ENCODE results near the gene TRPM2. TPM values are rescaled to one million over a fixed set of nuclear protein-coding genes. Genes with fewer than 3 reads are reported as not detected.
"Not testable (repeated sequence)": the region's sequence is repeated elsewhere in the genome, so short reads cannot be mapped to it uniquely, and the experiment has no call there.

Gene TRPM2
- total RNA-seq, 1 donor from 2014 or later, result 1.2 TPM

DNA sequence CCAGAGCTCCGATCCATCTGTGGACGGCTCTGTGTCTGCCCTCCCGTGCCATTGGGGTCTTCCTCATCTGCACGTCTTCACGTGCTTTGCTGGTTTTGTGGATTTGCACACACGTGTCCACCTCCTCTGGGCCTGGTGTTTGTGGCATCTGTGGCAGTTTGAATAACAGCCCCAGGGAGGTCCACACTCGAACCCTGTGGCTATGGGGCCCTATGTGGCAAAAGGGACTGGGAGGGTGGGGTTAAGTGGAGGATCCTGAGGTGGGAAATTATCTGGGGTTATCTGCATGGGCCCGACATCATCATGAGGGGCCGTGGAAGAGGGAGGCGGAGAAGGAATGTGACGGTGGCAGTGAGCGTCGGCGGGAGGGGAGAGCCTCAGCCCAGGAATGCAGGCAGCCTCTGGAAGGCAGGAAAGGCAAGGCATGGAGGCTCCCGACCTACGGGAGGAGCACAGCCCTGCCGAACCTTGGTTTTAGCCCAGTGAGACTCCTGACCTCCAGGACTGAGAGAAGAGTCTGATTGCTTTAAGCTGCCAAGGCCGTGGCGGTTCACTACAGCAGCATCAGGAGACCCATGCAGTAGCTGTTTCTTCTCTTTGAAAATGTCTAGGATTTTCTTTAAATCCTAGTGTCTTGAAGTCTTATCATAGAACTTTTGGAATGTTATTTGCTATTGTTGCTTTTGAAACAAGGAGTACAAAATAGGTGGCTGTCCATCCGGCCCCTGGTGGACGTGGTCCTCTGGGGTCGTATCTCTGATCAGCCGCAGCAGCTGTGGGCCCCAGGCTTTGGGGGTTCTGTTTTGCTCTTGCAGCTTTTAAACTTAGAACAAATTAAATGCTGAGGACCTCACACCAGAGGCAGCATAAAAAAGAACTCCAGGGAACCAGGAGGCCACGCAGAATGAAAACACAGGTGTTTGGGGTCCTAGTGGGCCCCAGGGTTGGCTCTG lies 61.9 kb downstream of the TRPM2 start:
- DNase-seq, result no peak

DNA sequence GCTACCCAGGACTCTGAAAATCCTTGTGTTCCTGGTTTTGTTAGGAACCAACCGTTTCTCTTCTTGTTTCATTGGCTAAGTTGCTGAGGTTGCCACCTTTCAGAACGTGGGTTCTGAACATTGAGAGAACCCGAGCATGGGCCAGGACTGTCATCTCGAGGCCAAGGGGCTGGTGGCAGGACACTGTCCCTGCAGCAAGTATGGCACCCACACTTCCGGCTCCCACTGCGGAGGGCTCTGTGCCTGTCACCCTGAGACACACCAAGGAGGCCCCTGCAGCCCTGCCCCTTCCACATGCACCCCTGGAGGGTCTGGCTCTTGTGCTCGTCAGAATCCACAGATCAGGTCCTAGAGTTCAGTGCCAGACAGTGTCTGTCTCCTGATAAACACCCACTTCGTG lies 62.8 kb downstream of the TRPM2 start:
- no peak for DNase-seq

DNA sequence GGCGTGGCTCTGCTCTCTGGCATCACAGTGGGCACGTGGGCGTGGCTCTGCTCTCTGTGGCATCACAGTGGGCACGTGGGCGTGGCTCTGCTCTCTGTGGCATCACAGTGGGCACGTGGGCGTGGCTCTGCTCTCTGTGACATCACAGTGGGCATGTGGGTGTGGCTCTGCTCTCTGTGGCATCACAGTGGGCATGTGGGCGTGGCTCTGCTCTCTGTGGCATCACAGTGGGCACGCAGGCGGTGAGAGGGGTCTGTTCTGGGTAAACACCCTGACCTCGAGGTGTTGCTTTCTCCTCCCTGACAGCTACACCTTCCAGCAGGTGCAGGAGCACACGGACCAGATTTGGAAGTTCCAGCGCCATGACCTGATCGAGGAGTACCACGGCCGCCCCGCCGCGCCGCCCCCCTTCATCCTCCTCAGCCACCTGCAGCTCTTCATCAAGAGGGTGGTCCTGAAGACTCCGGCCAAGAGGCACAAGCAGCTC lies 64.2 kb downstream of the TRPM2 start:
- DNase-seq, result not testable (repeated sequence)

DNA sequence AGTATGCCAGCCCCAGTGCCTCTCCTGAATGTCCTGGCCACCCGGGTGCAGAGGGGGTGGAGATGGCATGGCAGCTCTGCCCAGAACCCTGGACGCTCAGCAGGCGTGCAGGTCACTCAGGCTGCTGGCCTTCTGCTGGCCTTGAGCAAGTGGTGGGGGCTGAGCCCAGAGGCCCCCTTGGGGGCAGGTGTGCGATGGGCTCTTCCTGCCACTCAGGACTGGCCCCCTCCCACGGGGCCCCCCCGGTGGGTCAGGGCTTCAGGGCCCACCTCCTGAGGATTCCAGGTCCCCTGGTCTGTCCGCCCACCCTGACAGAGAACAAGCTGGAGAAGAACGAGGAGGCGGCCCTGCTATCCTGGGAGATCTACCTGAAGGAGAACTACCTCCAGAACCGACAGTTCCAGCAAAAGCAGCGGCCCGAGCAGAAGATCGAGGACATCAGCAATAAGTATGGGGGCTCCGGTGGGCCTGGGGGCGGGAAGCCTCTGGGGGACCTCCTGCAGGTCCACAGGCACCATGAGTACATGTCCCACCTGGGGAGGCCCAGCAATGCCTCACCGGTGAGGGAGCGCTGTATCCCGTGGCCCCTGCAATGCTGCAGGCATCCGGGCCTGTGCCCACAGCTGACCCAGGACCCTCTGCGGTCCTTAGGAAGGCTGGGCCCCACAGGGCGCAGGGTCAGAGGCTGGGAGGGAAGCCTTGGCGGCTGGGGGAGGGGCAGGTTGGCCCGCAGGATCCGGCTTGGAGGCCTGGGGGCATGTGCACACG lies 64.9 kb downstream of the TRPM2 start:
- no peak for DNase-seq

DNA sequence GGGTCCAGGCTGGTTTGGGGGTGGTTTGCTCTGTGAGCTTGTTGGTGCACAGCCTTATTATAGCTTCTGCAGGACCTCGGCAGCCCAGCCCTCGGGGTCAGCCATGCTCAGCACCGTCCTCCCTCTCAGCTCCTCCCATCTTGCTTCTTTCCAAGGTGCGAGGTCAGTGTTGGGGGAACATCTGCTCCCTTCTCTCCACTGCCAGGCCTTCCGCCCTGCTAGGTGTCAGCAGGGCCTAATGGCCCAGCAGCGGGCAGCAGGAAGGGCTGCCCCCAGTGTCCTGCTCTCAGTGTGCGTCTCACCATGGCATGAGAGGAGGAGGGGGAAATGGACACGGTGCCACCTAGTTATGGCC lies 65.4 kb downstream of the TRPM2 start:
- DNase-seq, result no peak

DNA sequence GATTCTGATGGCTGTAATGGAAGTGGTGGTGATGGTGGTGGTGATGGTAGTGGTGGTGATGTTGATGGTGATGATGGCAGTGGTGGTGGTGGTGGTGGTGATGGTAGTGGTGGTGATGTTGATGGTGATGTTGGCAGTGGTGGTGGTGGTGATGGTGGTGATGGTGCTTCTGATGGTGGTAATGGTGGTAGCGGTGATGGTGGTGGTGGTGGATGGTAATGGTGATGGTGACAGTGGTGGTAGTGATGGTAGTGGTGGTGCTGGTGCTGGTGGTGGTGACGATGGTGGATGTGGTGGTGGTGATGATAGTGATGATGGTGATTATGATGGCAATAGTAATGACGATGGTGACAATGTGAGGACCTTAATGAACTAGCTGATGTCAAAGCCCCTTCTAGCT lies 66.3 kb downstream of the TRPM2 start:
- no peak for DNase-seq

DNA sequence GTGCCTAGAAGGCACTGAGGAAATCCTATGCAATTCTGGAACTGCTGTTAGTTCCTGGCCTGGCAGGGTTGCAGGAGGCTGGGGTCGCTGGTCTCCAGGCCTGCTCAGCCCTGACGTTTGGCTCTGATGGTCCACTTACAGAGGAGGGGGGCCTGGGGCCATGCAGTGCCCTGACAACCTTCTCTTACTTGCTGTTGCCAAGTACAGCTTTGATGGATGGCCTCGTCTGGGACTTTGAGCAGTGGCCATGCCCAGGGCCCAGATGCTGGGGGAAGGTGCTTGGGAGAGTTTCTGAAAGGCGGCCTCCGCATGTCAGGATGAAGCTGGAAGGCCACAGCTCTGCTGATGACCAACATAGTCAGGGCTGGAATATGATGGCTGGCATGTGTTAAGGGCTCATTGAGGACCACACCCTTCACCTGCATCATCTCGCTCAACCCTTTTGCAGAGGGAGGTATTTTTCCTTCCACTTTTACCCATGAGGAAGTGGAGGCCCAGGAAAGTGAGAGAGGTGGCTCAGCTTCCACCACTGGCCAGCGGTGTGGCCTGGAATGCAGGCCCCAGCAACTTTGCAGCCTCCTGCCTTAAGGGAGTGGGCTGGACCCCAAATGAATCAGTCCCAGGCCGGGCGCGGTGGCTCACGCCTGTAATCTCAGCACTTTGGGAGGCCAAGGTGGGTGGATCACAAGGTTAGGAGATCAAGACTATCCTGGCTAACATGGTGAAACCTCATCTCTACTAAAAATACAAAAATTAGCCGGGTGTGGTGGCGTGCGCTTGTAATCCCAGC lies 67.2 kb downstream of the TRPM2 start:
- no peak for DNase-seq

DNA sequence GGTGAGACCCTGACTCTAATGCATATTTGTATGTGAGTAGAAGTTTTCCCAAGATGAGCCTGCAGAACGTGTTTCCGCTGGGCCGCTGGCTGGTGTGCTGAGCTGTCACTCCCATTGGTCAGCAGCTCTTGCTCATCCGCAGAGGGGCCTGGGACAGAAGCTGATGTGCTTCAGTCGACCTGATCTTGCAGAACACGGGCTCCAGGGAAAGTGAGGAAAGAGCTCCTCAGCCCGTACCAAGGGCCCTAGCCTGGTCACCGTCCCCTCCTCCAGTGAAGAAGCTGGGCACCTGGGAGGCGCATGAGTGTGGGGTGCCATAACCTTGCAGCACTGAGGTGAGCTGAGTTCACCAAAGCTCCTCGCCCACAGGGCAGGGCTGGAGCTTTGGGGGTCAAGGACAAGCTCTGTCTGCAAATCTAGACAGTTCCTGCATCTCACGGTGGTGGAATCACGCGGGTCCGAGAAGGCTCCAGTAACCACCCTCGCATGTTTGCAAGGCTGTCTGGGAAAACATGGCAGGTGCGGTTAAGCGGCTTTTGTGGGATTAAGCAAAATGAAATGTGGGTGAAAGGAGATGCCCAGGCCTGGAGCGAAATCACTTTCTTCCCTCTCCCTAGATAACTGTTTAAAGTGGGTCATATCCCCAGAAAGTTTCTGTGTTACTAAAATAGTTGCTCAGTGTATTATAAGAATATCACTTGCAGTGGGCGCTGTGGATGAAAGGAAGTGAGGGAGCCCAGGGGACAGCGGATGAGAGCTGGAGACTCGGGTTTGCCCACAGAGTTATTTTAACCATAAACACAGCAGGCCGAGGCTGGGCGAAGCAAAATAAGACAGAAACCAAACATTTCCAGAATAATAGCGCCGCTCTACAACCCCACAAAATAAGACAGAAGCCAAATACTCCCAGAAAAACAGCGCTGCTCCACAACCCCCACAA lies 68.8 kb downstream of the TRPM2 start:
- peak; percentile 15 for DNase-seq

DNA sequence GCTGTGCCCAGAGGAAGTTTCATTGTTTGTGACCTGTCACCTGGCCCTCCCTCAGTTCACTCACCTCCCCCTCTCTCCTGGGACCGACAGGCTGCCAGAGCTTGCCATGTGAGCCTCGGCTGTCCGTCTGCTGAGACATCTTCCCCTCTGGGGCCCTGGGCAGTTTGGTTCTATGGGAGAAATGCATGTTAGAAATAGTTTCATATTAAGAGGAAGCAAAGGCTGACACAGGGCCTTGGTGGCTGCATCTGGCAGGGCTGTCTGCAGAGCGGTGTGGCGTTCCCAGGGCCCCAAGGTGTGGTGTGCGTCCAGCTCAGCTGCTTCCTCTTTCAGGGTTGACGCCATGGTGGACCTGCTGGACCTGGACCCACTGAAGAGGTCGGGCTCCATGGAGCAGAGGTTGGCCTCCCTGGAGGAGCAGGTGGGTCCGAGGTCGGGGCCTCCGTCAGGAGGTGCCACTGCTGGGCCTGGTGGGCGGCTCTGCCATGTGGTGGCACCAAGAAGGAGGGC lies 69.9 kb downstream of the TRPM2 start:
- no peak for DNase-seq

DNA sequence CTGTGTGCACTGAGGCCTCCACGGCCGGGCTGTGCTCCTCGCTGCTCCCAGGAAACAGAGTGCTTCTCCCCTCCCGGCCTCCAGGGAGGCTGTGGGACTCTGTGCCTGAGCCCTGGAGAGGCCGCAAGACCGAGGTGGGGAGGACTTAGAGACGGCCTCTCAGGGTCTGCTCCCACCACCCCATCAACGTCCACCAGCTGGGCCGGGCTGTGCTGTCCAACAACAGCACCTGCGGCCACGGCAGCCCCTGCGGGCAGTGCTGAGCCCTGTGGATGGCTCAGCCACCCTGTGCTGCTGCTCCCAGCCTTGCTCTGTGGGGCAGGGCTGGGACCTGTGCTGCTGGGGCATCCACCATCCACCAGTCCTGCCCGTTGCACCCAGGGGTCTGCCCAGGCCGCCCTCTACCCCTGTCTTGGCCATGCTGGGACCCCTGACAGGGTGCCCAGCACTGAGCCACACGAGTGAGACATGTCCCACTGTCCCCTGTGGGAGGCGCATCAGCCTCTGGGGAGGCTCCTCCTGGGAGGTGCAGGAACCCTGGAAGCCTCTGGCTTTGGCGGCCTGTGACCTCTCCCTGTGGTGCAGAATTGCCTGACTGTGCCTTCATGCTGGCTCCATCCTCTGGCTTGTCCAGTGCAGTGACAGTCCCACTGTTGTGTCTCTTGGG lies 70.7 kb downstream of the TRPM2 start:
- no peak for DNase-seq

DNA sequence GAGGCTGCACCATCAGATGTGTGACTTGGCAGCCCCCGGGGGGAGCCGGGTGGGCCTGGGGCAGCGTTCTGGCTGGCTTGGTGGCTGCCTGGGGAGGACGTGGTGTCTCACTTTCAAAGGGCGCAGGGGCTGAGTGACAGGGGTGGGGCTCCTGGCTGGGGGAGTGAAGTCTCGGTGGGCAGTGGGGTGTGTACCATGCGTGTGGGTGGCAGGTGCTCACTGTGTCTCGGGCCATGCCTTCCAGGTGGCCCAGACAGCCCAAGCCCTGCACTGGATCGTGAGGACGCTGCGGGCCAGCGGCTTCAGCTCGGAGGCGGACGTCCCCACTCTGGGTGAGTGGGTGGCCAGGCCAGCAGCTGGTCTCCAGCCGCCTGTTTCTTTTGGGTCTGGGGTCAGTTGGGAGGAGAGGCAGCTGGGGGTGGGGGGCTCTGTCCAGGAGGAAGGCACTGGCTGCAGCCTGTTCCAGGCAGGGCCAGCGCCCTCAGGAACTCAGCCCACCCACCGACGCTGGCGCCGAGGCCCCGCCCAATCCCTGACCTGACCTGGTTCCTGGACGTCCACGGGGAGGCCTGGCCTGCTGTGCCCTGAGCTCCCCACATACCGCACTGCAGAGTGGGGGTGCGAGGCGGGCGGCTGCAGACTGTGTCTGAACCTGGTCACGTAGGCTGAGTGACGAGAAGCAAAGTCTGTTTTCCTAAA lies 71.3 kb downstream of the TRPM2 start:
- no peak for DNase-seq

DNA sequence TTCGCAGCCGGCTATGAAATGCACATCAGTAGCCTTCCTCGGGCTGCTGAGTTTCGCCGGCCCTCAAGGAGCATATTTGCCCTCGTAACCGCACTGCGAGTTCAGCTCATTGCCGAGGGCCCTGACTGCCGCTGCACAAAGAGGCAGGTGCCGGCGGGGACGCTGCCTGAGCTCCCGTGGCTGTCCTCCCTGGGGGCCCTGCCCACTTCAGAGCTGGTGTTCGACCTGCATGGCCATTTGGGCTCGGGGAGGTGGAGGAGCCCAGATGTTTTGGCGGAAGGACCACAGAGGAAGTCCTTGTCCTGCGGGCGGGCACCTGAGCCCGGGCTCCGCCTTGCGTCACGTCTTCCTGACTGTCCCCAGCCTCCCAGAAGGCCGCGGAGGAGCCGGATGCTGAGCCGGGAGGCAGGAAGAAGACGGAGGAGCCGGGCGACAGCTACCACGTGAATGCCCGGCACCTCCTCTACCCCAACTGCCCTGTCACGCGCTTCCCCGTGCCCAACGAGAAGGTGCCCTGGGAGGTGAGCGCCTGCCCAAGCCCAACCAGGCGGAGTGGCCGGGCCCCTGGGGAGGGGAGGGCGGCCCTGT lies 72.0 kb downstream of the TRPM2 start:
- DNase-seq, result no peak

DNA sequence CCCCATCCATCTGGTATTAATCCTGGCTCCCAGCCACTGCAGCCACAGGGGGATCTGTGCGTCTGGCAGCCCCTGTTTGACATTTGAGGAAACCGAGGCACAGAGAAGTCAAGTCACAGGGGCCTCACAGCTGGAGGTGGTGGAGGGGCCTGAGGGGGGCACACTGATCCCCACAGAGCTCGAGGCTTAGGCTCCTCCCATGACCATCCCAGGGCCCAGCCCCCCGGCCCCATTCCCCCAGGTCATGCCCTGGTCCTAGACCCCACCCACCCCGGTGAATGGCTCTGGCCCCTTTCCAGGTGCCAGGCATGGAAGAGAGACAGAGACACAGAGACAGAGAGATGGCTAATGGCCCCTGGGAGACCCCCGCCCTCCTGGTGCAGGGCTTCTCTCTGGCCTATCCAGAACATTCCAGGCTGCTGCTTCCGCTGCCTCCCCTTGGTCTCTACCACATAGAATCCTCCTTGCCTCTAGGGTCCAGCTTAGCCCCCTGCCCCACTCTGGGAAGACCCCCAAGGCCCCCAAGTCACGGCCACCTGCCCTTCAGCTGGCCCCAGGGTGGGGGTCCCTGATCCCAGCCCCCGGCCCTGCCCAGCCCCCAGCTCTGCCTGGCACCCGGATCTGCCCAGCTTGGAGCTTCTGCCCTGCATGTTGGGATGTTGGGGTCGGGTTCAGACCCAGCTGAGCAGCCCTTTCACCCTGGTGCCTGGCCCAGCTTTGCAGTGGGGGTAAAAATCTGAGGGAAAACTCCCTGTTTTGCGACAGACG lies 72.7 kb downstream of the TRPM2 start:
- DNase-seq, result no peak

DNA sequence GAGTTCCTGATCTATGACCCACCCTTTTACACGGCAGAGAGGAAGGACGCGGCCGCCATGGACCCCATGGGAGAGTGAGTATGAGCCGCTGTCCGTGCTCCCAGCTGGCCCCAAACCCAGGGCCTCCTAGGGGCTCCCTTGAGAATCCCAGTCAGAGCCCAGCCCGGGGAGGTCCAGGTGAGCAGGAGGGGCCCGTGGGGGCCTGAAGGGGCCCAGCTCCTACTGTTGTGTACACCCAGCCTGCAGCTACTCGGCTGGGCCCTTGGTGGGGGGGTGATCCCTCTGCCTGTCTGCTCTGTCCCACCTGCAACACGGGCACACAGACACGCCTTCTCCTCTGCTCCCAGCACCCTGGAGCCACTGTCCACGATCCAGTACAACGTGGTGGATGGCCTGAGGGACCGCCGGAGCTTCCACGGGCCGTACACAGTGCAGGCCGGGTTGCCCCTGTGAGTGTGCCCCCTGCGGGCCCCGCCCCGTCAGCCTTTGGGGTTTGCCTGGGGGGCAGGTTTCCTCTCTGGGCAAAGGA lies 73.3 kb downstream of the TRPM2 start:
- no peak for DNase-seq

DNA sequence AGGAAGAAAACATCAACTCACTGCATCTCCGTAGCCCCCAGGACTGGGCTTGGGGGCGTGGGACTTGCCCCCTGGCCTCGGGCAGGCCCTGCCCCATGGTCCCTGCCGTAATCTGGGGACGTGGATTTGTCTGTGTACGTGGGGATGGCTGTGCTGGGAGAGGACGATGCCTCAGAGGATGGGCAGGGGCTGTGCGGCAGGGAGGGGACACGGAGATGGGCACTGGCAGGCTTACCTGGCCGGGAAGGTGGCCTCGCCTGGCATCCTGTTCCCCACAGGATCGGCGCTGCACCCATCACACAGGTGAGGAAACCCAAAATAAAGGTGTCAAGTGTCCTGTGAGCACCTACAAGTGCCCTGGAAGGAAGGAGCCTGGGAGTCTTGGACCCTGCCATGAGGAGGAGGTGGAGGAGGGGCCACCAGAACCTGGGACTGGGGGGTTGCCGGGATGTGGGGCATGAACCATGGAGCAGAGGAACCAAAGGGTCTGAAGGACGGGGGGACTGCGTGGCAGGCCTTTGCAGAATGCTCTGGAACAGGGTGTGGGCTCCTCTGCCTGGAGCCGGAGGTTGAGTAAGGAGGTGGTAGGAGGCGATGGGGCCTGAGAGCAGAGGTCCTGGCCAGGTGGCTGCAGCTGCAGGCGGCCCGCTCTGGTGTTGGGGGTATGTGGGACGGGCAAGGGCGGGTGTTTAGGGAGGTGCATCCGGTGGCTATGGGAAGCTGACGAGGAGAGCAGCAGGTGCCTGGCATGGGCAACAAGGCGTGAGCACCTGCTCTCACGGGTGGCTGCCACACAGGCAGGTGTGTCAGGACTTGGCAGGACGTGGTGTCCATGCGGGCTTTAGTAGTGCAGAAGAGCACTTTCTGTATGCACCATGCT lies 74.1 kb downstream of the TRPM2 start:
- no peak for DNase-seq

DNA sequence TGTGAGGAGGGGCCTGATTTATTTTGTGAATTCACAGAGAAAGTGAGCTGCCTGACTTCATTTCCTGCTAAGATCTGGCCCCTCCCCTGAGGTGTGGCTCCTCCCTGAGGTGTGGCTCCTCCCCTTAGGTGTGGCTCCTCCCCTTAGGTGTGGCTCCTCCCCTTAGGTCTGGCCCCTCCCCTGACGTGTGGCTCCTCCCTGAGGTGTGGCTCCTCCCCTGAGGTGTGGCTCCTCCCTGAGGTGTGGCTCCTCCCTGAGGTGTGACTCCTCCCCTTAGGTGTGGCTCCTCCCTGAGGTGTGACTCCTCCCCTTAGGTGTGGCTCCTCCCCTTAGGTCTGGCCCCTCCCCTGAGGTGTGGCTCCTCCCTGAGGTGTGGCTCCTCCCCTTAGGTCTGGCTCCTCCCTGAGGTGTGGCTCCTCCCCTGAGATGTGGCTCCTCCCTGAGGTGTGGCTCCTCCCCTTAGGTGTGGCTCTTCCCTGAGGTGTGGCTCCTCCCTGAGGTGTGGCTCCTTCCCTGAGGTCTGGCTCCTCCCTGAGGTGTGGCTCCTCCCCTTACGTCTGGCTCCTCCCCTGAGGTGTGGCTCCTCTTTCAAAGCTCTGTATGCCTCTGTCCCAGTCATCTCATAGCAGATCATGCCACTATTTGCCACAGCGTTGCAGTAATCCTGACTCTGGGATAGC lies 75.0 kb downstream of the TRPM2 start:
- no peak for DNase-seq

DNA sequence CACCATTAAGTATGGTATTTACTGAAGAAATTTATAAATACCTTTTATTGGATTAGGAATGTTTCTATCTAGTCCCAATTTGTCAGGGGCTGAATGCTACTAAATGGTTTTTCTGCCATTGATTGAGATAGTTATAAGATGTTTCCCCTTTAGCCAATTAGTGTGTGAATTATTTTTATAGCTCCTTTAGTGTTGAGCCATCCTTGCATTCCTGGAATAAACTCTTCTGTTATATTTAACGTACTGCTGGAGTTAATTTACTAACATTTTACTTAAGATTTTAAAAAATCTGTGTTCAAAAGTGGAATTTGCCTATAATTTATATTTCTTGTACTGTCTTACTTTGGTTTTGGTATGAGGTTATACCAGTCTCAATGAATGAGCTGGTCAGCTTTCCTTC lies 76.5 kb downstream of the TRPM2 start:
- DNase-seq, result no peak
